ENCODE data around the gene KIF4B.

GRCh38 chr5:154966874-154967273 lies 46.7 kb upstream of the KIF4B start:
- TF ChIP-seq CTCF (conservative IDR thresholded peaks at IDR 0.05; ENCODE audit: low read length) (no peak), EZH2phosphoT487 (IDR thresholded peaks at IDR 0.05; ENCODE audit: borderline replicate concordance) (no peak)

Data from Loucy (cell line).